Measurements from ENCODE around the gene EBF3. TPM values are rescaled to one million over a fixed set of nuclear protein-coding genes. Genes with fewer than 3 reads are reported as not detected.

Gene EBF3
- total RNA-seq, 1 experiment from 2014 or later: 0.12 TPM

DNA sequence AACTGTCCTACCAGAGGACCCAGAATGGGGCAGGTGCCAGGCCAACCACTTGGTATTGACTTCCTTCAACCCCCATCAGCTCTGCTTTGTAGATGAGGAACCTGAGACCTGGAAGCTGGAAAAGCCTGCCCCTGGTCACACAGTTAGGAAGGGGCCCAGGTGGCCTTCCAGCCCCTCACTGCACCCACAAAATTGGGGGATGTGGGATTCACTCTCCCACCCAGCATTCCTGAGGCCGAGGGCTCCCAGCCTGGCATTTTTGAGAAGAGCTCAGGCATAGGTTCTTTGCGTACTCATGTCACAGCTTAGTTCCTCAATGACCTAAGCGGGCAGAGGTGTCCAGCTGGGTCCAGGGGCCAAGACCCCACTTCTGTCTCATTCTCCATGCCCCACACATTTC is 46.1 kb downstream of the EBF3 start:
- CTCF ChIA-PET: no interaction called here
- Histone ChIP-seq H3K4me3 (replicated peaks in 1 of 2; ENCODE audit: low read depth in 1 of 2, low read length in 2 of 2) (no peak overlapping the region), H3K36me3 (ENCODE audit: control insufficient read depth in 1 of 2, insufficient read depth in 2 of 2, low read length in 2 of 2) (no peaks in the 10 kb centered on the region), H3K9me3 (ENCODE audit: control insufficient read depth in 1 of 2, insufficient read depth in 1 of 2, low read depth in 1 of 2, low read length in 2 of 2) (no peaks in the 10 kb centered on the region), H3K9me2 (ENCODE audit: insufficient read depth) (no peaks in the 10 kb centered on the region), H2AFZ (ENCODE audit: low read depth, low read length, poor library complexity, severe bottlenecking) (no peak overlapping the region), H3K27ac (ENCODE audit: low read depth, low read length) (no peak overlapping the region), H3K27me3 (ENCODE audit: insufficient read depth, low read length) (no peaks in the 10 kb centered on the region), H4K20me1 (ENCODE audit: insufficient read depth) (no peaks in the 10 kb centered on the region), H3K79me2 (ENCODE audit: insufficient read depth, low read length) (no peaks in the 10 kb centered on the region), H3K4me1 (ENCODE audit: control insufficient read depth in 1 of 2, insufficient read depth in 2 of 2, low read length in 2 of 2) (no peaks in the 10 kb centered on the region), H3K4me2 (ENCODE audit: low read length) (no peak overlapping the region), H3K9ac (ENCODE audit: low read length) (no peak overlapping the region)
- TF ChIP-seq ZNF274 (IDR thresholded peaks at IDR 0.05; ENCODE audit: low read depth, low read length): no peak
- no peak for TF ChIP-seq SP1 (IDR thresholded peaks at IDR 0.05; ENCODE audit: low read depth)
- ATAC-seq (no peak), DNase-seq (ENCODE audit: low read depth, low spot score) (no peak)
- intact Hi-C loops (cut with micrococcal nuclease): no loop called here
- BruUV-seq (replicated peaks): no TSS peak
- POLR2A ChIA-PET: no interaction called here
- RAD21 ChIA-PET (ENCODE audit: low non-redundant PET in 1 of 2, low total read pairs in 2 of 2, uncharacterized antibody in 2 of 2, unreplicated experiment in 2 of 2): no interaction called here

DNA sequence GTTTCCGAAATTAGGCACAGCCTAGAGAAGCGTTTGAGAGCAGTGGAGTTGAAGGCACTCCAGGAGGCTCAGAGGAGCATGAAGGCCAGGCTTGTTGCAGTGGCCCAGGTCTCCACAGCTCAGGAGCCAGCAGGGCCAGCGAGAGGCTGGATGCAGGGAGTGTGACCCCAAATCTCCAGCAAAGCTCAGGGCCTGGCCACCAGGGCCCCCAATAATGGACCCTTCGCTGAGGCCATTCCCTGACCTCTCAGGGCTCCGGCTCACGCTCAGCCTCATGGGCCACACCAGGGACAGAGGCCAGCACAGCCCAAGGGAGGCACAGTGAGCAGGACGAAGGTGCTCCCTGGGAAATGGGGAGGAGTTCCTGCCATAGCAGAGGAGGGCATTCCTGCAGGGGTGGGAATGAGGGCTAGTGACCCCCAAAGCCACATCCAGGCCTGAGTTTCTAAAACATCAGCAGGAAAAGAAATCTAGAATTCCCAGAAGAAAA is 47.5 kb downstream of the EBF3 start:
- Histone ChIP-seq H3K36me3 (ENCODE audit: control insufficient read depth in 1 of 2, insufficient read depth in 2 of 2, low read length in 2 of 2) (no peaks in the 10 kb centered on the region), H3K4me3 (replicated peaks in 1 of 2; ENCODE audit: low read depth in 1 of 2, low read length in 2 of 2) (no peak overlapping the region), H3K4me2 (ENCODE audit: low read length) (no peak overlapping the region), H3K9me3 (ENCODE audit: control insufficient read depth in 1 of 2, insufficient read depth in 1 of 2, low read depth in 1 of 2, low read length in 2 of 2) (no peaks in the 10 kb centered on the region), H2AFZ (ENCODE audit: low read depth, low read length, poor library complexity, severe bottlenecking) (no peak overlapping the region), H3K27me3 (ENCODE audit: insufficient read depth, low read length) (no peaks in the 10 kb centered on the region), H3K9ac (ENCODE audit: low read length) (no peak overlapping the region), H3K79me2 (ENCODE audit: insufficient read depth, low read length) (no peaks in the 10 kb centered on the region), H3K9me2 (ENCODE audit: insufficient read depth) (no peaks in the 10 kb centered on the region), H4K20me1 (ENCODE audit: insufficient read depth) (no peaks in the 10 kb centered on the region), H3K27ac (ENCODE audit: low read depth, low read length) (no peak overlapping the region), H3K4me1 (ENCODE audit: control insufficient read depth in 1 of 2, insufficient read depth in 2 of 2, low read length in 2 of 2) (no peaks in the 10 kb centered on the region)
- ChIA-PET POLR2A (no interaction called here), CTCF (no interaction called here), RAD21 (ENCODE audit: low non-redundant PET in 1 of 2, low total read pairs in 2 of 2, uncharacterized antibody in 2 of 2, unreplicated experiment in 2 of 2) (no interaction called here)
- TF ChIP-seq CBX3 (IDR thresholded peaks at IDR 0.05; ENCODE audit: low read depth): no peak
- no TSS peak for BruUV-seq (replicated peaks)
- DNase-seq (ENCODE audit: low read depth, low spot score) (no peak), ATAC-seq (no peak)
- intact Hi-C loops (cut with micrococcal nuclease): no loop called here

Data from HCT116 (cell line).